Endothelial cell of umbilical vein (primary cell): ENCODE data around the gene TCP11. TPM values are rescaled to one million over a fixed set of nuclear protein-coding genes. Genes with fewer than 3 reads are reported as not detected.

ENCODE experiments used
- BruUV-seq: library from RNA; stranded (reverse); fragments of 400-500 nt; replicated peaks from 2 replicates; lab custom pipeline; 2021; lab: Mats Ljungman, UMichigan
- CTCF ChIA-PET: fragments of 300-600, 350-600 bp; sonication (Branson Sonifier 250); formaldehyde crosslinking; loops from one replicate; lab custom pipeline; 2021; ENCODE audit warnings: antibody characterized with exemption, inconsistent platforms; lab: Charles Lee
- POLR2A ChIA-PET: fragments of 300-600, 350-600 bp; sonication (Branson Sonifier 250); formaldehyde crosslinking; loops from one replicate; lab custom pipeline; 2021; ENCODE audit warnings: antibody characterized with exemption, inconsistent platforms; lab: Charles Lee
- DNase-seq: peaks from one replicate; pipeline ENCODE4 v3.0.0-alpha.2; 2011; ENCODE audit warnings: low read depth, low spot score
- FAIRE-seq: peaks from 2 replicates; lab custom pipeline; 2011; peaks lifted over from hg19 to GRCh38; lab: Jason Lieb, UNC
- H2AFZ ChIP-seq: 2 replicates; pipeline ENCODE4 v1.6.0; 2012; ENCODE audit warnings: low read depth, low read length, control low read depth, inconsistent platforms
- H3K27ac ChIP-seq: 2 replicates; pipeline ENCODE4 v1.5.1; 2011; ENCODE audit warnings: low read depth, mild to moderate bottlenecking, control low read depth, low read length, moderate library complexity; ENCODE audit not compliant: insufficient read depth
- H3K27me3 ChIP-seq, 2 experiments: 2 replicates each; pipeline versions ENCODE4 v1.6.0 to v1.6.1; 2011; ENCODE audit warnings: low read length in 2 of 2, mixed read lengths in 1 of 2; ENCODE audit not compliant: control insufficient read depth in 2 of 2, insufficient read depth in 2 of 2
- H3K36me3 ChIP-seq, 2 experiments: 2 replicates in 1 of 2; 3 replicates in 1 of 2; pipeline ENCODE4 v1.5.1; 2011; ENCODE audit warnings: low read length in 2 of 2, mild to moderate bottlenecking in 1 of 2, moderate library complexity in 1 of 2; ENCODE audit not compliant: control insufficient read depth in 2 of 2, insufficient read depth in 2 of 2; ENCODE audit errors: extremely low read depth in 1 of 2
- H3K4me1 ChIP-seq: 3 replicates; pipeline ENCODE4 v1.5.1; 2011; ENCODE audit warnings: mild to moderate bottlenecking, low read length; ENCODE audit not compliant: control insufficient read depth, insufficient read depth; ENCODE audit errors: extremely low read depth
- H3K4me2 ChIP-seq: 2 replicates; pipeline ENCODE4 v1.6.1; 2011; ENCODE audit warnings: low read length, control low read depth, mixed read lengths; ENCODE audit not compliant: insufficient read depth
- H3K4me3 ChIP-seq, 3 experiments: fragments of 200-600 bp in 1 of 3; sonication (generic), shearing (Covaris generic) in 1 of 3; replicated peaks in 1 of 3; 2 replicates each; pipeline ENCODE4 v1.5.1; 2011 to 2016; ENCODE audit warnings: control low read depth in 3 of 3, low read length in 3 of 3, mild to moderate bottlenecking in 2 of 3, inconsistent platforms in 1 of 3, low read depth in 1 of 3, moderate library complexity in 1 of 3; ENCODE audit not compliant: insufficient read depth in 1 of 3
- H3K79me2 ChIP-seq: 2 replicates; pipeline ENCODE4 v1.6.0; 2012; ENCODE audit warnings: low read length, inconsistent platforms; ENCODE audit not compliant: control insufficient read depth, insufficient read depth
- H3K9ac ChIP-seq: replicated peaks from 2 replicates; pipeline ENCODE3; 2011; ENCODE audit warnings: low read length, control low read depth; ENCODE audit not compliant: insufficient read depth; ENCODE audit errors: extremely low read depth
- H3K9me1 ChIP-seq: replicated peaks from 3 replicates; pipeline ENCODE4 v1.6.0; 2011; ENCODE audit warnings: mild to moderate bottlenecking, low read length; ENCODE audit not compliant: control insufficient read depth, insufficient read depth; ENCODE audit errors: extremely low read depth
- H3K9me3 ChIP-seq: replicated peaks from 2 replicates; pipeline ENCODE4 v1.5.1; 2012; ENCODE audit warnings: low read length, inconsistent platforms; ENCODE audit not compliant: control insufficient read depth, insufficient read depth
- H4K20me1 ChIP-seq: replicated peaks from 2 replicates; pipeline ENCODE3; 2011; ENCODE audit warnings: mild to moderate bottlenecking, low read length; ENCODE audit not compliant: control insufficient read depth, insufficient read depth; ENCODE audit errors: extremely low read depth
- CTCF ChIP-seq, 2 donors: IDR thresholded peaks; 1 replicate in 1 of 2; 2 replicates in 1 of 2; pipeline ENCODE4 v1.5.1; 2011; ENCODE audit warnings: low read length in 2 of 2, mild to moderate bottlenecking in 2 of 2, moderate library complexity in 2 of 2, control low read depth in 1 of 2, inconsistent platforms in 1 of 2, low read depth in 1 of 2; ENCODE audit not compliant: insufficient read depth in 1 of 2; ENCODE audit errors: extremely low read depth in 1 of 2
- EZH2 ChIP-seq: IDR thresholded peaks from 2 replicates; pipeline ENCODE4 v1.6.1; 2012; ENCODE audit warnings: borderline replicate concordance, low read depth, mild to moderate bottlenecking, moderate library complexity, low read length, inconsistent platforms; ENCODE audit not compliant: severe bottlenecking
- FOS ChIP-seq: IDR thresholded peaks from 2 replicates; pipeline ENCODE4 v1.6.1; 2011; ENCODE audit warnings: mild to moderate bottlenecking, low read length, moderate library complexity, borderline replicate concordance; ENCODE audit not compliant: insufficient read depth
- GATA2 ChIP-seq: IDR thresholded peaks from 2 replicates; pipeline ENCODE4 v1.7.0; 2011; ENCODE audit warnings: low read depth, mild to moderate bottlenecking, moderate library complexity, mixed read lengths, low read length; ENCODE audit not compliant: insufficient read length, insufficient read depth
- JUN ChIP-seq: IDR thresholded peaks from 2 replicates; pipeline ENCODE4 v1.6.1; 2011; ENCODE audit warnings: borderline replicate concordance, low read depth; ENCODE audit not compliant: insufficient read length, insufficient read depth
- MAX ChIP-seq: IDR thresholded peaks from 2 replicates; pipeline ENCODE4 v1.6.1; 2011; ENCODE audit not compliant: insufficient read depth, insufficient read length
- MYC ChIP-seq: IDR thresholded peaks from one replicate; pipeline ENCODE4 v1.6.1; 2011; ENCODE audit warnings: mild to moderate bottlenecking, low read depth, low read length
- POLR2A ChIP-seq: IDR thresholded peaks from 2 replicates; pipeline ENCODE4 v1.6.1; 2012; ENCODE audit warnings: low read depth, mild to moderate bottlenecking, control low read depth, low read length
- POLR2AphosphoS5 ChIP-seq: IDR thresholded peaks from 2 replicates; pipeline ENCODE4 v1.6.1; 2012; ENCODE audit warnings: low read depth, mild to moderate bottlenecking, control low read depth, low read length, moderate library complexity; ENCODE audit not compliant: insufficient read depth
- dilution Hi-C: fragments of 300-500 bp; cut with MboI; formaldehyde crosslinking; loops from one replicate; pipeline ENCODE4 v1.15.0; 2019; ENCODE audit warnings: low sequenced_read_pairs; ENCODE audit not compliant: extremely low pct_ligation_motif_present
- intact Hi-C: fragments of 100-400 bp; cut with micrococcal nuclease; formaldehyde crosslinking; loops from one replicate; pipeline ENCODE4 v1.10.0; 2022
- polyA plus RNA-seq, 4 experiments: library from polyadenylated mRNA; depleted of rRNA in 3 of 4; stranded (reverse) in 3 of 4; unstranded in 1 of 4; fragments of >200 nt; gene quantifications; 2 replicates each; pipeline versions ENCODE4 v1.2.1 to v1.2.3, GENCODE V29; 2011 to 2012; ENCODE audit warnings: missing spikeins in 1 of 4
- total RNA-seq: library from RNA; stranded (reverse); gene quantifications from 2 replicates; pipeline ENCODE4 v1.2.3, GENCODE V29; 2021

TCP11 gene
- total and polyA plus RNA-seq, 2 donors (not counting 3 experiments of a cell fraction or from before 2014, with no cell fraction given), result 0.18 TPM; not detected in 1

GRCh38 chr6:35082733-35083403 lies 58.3 kb downstream of the TCP11 start:
- H3K4me3 ChIP-seq, result no peak overlapping the region
- H3K4me2 ChIP-seq, result no peak overlapping the region
- FAIRE-seq (no peak), DNase-seq (no peak)
- H3K36me3 ChIP-seq, result peaks cover 0 to 62% of the 10 kb centered on the region in 2 experiments
- no peak overlapping the region for H3K9ac ChIP-seq
- no peaks in the 10 kb centered on the region for H3K79me2 ChIP-seq
- intact Hi-C loops (loop anchor here (5.0 kb wide), 1 partner anchor 96 kb away; no protein-coding TSS in a partner anchor), dilution Hi-C loops (no loop called here)
- peaks cover 4% of the 10 kb centered on the region for H3K4me1 ChIP-seq
- H3K27me3 ChIP-seq, result no peaks in the 10 kb centered on the region
- no peak for TF ChIP-seq POLR2AphosphoS5
- TF ChIP-seq JUN, result no peak
- TF ChIP-seq GATA2, result no peak
- no peak for TF ChIP-seq FOS
- no peak for TF ChIP-seq EZH2
- no peak for TF ChIP-seq MYC
- TF ChIP-seq CTCF (IDR thresholded peaks at IDR 0.05; ENCODE audit: extremely low read depth in 1 of 2, insufficient read depth in 1 of 2, low read depth in 1 of 2, low read length in 2 of 2), result no peak
- no peak for TF ChIP-seq MAX
- no peak for TF ChIP-seq POLR2A
- H4K20me1 ChIP-seq, result no peaks in the 10 kb centered on the region
- BruUV-seq, result no TSS peak
- no peak overlapping the region for H3K27ac ChIP-seq
- CTCF ChIA-PET, result interaction anchor here (4.5 kb wide), 1 partner anchor 96 kb away, joined by 15 read pairs; no protein-coding TSS in a partner anchor
- no peaks in the 10 kb centered on the region for H3K9me3 ChIP-seq
- POLR2A ChIA-PET, result no interaction called here
- H2AFZ ChIP-seq, result no peak overlapping the region
- H3K9me1 ChIP-seq, result no peaks in the 10 kb centered on the region
